H1 (cell line): Measurements from ENCODE around the gene GAPDHS. TPM values are rescaled to one million over a fixed set of nuclear protein-coding genes. Genes with fewer than 3 reads are reported as not detected.

Experiments used
- BCL11A ChIP-seq, 2 experiments: IDR thresholded peaks; one replicate each; pipeline ENCODE4 v1.6.1; 2011; ENCODE audit warnings: low read depth in 2 of 2, low read length in 2 of 2, mild to moderate bottlenecking in 2 of 2
- POLR2AphosphoS5 ChIP-seq: IDR thresholded peaks from 2 replicates; pipeline ENCODE4 v1.6.1; 2011; ENCODE audit warnings: low read depth, low read length
- TAF7 ChIP-seq: optimal IDR thresholded peaks from 2 replicates; pipeline ENCODE3; 2011; ENCODE audit warnings: low read depth, mild to moderate bottlenecking, inconsistent platforms, low read length, moderate library complexity, borderline replicate concordance
- polyA plus RNA-seq, 7 experiments: library from polyadenylated mRNA; depleted of rRNA in 3 of 7; stranded (reverse) in 5 of 7; unstranded in 2 of 7; fragments of >200 nt in 5 of 7; fragments of 200-250 nt in 2 of 7; gene quantifications; 1 replicate in 5 of 7; 2 replicates in 1 of 7; 4 replicates in 1 of 7; pipeline versions ENCODE4 v1.2.1 to v1.2.3, GENCODE V29; 2011 to 2013; ENCODE audit warnings: missing spikeins in 2 of 7, mixed read lengths in 2 of 7
- total RNA-seq: library from RNA; stranded (reverse); fragmentation: NEBNext Ultra II Directional; extraction: Animal tissue kit (Norgen Biotek cat#: 25700); gene quantifications from 2 replicates; pipeline ENCODE4 v1.2.1, GENCODE V29; 2021
- TF ChIP-seq, protein P1 (sequence below): IDR thresholded peaks from 2 replicates; pipeline ENCODE4 v1.6.1; 2012; ENCODE audit warnings: inconsistent platforms

The GAPDHS gene
- total and polyA plus RNA-seq, 2 of the 8 experiments (the other 6 are each of a cell fraction or from before 2014, with no cell fraction given), result 0.26 TPM; not detected in 1

DNA sequence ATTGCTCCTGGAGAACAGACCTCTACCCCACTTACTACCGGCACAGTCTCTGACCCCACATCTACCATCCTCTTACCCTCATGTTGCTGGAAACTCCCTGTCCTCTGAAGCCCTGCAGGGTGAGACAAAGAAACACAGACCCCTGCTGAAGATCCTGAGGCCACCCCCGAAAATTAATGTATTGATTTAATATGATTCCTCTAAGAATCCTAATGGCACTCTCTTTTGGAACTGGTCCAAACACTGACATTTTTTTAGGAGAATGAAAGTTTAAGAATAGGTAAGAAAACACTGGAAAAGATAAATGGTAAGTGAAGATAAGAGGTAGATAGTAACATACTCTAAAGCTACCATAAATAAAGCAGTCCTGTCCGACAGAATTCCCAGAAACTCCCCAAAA, 25.1 kb upstream of the GAPDHS start (continued):
- TF ChIP-seq POLR2AphosphoS5 (no peak), BCL11A (IDR thresholded peaks at IDR 0.05; ENCODE audit: low read depth in 2 of 2, low read length in 2 of 2) (no peak), TAF7 (no peak)
- TF ChIP-seq, protein P1, sequence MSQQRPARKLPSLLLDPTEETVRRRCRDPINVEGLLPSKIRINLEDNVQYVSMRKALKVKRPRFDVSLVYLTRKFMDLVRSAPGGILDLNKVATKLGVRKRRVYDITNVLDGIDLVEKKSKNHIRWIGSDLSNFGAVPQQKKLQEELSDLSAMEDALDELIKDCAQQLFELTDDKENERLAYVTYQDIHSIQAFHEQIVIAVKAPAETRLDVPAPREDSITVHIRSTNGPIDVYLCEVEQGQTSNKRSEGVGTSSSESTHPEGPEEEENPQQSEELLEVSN, result no peak
